GM19239 (cell line): ENCODE data around the gene MX1.

Experiments
- DNase-seq: peaks from one replicate; pipeline ENCODE4 v3.0.0; 2011; ENCODE audit warnings: low spot score; ENCODE audit not compliant: insufficient read length
- FAIRE-seq: peaks from 2 replicates; lab custom pipeline; 2011; peaks lifted over from hg19 to GRCh38; lab: Jason Lieb, UNC

MX1 gene

DNA sequence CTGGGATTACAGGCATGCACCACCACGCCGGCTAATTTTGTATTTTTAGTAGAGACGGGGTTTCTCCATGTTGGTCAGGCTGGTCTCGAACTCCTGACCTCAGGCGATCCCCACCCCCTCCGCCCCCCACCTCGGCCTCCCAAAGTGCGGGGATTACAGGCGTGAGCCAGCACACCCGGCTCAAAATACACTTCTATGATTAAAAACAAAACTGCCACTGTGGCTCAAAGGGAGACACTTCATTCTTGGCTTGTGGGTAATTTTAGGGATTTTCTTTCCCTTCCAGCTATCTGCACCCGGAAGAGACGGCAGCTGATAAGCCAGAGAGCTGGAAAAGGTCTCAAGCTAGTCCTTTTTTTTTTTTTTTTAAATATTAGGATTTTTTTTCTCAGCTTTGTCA is 57.4 kb downstream of the MX1 start:
- DNase-seq (no peak), FAIRE-seq (no peak)

DNA sequence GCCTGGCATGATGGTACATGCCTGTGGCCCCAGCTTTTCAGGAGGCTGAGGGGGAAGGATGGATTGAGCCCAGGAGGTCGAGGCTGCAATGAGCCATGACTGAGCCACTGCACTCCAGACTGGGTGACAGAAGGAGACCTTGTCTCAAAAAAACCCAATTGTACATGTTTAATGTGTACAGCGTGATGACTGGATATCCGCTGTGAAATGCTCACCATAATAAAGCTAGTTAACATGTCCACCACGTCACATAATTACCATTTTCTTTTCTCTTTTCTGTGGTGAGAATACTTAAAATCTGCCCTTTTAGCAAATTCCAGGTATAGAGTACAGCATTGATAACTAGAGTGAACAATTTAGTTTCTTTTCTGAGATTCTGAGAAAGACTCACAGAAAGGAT is 57.9 kb downstream of the MX1 start:
- DNase-seq: no peak
- FAIRE-seq: no peak

DNA sequence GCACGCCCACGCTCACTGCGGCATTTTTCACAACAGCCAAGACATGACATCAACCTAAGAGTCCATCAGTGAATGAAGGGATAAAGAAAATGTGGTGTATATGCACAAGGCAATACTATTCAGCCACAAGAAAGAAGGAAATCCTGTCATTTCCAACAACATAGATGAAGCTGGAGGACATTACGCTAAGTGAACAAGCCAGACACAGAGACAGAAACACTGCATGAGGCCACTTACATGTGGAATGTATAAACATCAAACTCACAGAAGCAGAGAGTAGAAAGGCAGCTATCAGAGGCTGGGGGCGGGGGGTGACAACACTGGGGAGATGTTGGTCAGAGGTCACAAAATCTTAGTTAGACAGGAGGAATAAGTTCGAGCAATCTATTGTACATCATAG is 61.0 kb downstream of the MX1 start:
- DNase-seq (no peak), FAIRE-seq (no peak)

- DNase-seq (no peak), FAIRE-seq (no peak)
Measured at GRCh38 chr21:41488080-41488479, 62.0 kb downstream of the MX1 start.

DNA sequence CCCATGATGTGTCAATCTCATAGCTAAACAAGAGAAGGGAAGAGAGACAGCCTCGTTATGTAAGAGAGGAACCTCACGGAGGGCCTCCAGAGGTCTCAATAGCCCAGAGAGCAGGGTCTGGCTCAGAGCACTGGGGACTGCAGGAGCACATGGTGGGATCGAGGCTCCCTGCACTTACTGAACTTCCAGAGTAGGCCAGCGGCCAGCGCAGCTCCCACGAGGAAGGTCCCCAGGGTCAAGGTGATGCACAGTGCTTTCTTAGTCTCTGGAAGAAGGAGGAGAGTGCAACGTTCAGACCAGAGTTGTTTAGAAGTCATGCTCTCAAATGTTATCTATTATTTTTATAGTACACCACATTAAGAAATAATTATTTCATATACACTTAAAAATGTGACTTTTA is 63.3 kb downstream of the MX1 start:
- DNase-seq (no peak), FAIRE-seq (no peak)

DNA sequence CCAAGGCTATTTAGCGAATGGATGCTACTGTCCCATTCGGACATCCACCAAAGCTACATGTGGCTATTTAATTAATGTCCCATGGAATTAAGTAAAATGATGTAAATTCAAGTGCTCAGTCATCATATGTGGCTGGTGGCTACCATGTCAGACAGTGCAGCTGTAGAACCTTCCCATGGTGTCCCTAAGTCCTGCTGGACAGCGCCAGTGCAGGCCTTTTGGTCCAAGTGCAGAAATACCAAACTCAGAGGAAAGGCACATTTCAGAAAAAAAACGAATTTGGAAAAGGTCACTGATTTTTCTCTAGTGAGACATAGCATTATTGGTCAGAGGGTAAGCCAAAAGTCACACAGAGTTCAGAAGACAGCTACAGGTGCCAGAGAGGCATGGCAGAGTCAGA is 64.3 kb downstream of the MX1 start:
- DNase-seq (no peak), FAIRE-seq (no peak)

- DNase-seq (no peak), FAIRE-seq (no peak)
Measured at GRCh38 chr21:41491412-41491811, 65.4 kb downstream of the MX1 start.

DNA sequence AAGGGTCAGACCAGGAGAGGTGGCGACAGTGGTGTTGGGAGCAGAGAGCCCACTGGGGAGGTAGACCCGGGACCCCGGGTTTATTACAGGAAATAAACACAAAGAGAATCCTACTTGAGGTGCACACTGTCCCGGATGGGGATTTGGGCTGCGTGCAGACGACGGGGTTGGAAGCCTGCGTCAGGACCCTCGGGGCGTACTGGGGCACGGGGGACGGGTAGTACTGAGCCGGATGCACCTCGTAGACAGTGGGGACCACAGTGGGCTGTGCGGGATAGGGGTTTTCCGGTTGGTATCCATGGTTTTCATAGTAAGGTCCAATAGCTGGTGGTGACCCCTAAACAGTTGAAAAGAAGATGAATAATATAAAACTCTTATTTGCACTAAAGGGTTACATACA is 68.2 kb downstream of the MX1 start:
- FAIRE-seq (no peak), DNase-seq (no peak)

DNA sequence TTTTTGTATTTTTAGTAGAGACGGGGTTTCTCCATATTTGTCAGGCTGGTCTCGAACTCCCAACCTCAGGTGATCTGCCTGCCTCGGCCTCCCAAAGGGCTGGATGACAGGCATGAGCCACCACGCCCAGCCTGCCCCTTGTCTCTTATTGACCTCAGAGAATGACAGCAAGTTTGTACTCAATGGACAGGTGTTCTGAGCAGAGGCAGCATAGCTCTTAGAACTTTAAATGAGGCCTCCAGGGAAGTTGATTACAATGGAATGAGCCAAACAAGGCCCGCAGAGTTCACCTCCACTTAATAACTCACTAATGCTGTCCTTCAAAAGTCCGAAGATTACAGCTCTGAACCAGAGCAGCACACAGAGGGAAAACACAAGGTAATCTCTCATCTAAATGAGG is 71.0 kb downstream of the MX1 start:
- FAIRE-seq (no peak), DNase-seq (no peak)

GRCh38 chr21:41497788-41498187 is 71.7 kb downstream of the MX1 start:
- DNase-seq (no peak), FAIRE-seq (no peak)

DNA sequence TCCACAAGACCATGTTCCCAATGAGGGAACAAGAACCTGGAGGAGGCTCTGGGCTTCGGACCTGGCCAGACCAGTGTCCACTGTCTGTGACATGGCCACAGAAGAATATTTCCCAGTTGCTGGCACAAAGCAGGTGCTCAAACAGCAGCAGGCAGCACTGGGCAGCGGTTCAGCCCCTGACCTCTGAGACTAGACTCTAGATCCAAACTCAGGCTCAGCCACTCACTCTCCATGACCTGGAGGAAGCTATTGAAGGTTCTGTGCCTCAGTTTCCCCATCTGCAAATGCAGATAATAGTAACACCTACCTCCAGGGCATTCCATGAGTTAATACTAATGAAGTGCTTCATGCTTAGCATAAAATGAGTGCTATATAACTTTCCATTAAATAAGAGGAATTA is 73.9 kb downstream of the MX1 start:
- FAIRE-seq: no peak
- no peak for DNase-seq

- no peak for FAIRE-seq
Measured at GRCh38 chr21:41500363-41500762, 74.3 kb downstream of the MX1 start.

DNA sequence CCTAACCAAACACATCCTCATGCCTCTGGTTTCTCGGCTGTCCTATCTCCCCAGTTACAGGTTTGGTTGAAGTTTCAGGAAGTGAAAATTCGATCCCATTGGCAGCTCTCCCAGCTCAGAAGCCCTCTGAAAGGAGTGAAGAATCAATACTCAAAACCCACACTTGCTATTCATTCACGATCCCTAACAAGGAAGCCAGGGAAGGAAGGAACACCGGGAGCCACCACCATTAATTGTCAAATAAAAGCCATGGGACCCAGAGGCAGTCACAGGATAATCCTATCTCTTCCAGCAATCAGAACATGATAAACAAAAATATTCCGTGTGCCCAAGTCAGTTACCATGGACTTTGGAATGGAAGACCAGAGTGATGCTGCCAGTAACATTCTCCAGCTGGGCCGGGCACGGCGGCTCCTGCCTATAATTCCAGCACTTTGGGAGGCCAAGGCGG is 74.9 kb downstream of the MX1 start:
- no peak for FAIRE-seq
- no peak for DNase-seq

More at GRCh38 chr21:41500363-41500762, 74.3 kb downstream of the MX1 start:
- no peak for DNase-seq

- no peak for DNase-seq
- no peak for FAIRE-seq
Measured at GRCh38 chr21:41501919-41502318, 75.9 kb downstream of the MX1 start.

DNA sequence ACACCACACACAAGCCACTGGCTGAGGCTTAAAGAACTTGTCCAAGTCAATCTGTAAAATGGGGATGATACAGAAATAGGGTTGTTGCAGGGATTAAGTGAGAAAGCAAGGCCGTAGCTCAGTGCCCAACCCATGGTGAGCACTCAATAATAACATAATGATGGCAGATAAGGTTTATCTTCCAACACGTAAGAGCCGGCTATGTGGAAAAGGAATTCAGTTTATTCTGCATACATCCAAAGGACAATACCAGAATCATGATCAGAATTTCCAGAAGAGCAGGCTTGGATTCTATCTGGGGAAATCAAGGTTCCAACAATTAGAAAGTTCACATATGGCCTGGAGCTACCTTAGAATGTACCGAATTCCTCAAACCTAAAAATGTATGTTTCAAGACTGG is 77.3 kb downstream of the MX1 start:
- FAIRE-seq (no peak), DNase-seq (no peak)

DNA sequence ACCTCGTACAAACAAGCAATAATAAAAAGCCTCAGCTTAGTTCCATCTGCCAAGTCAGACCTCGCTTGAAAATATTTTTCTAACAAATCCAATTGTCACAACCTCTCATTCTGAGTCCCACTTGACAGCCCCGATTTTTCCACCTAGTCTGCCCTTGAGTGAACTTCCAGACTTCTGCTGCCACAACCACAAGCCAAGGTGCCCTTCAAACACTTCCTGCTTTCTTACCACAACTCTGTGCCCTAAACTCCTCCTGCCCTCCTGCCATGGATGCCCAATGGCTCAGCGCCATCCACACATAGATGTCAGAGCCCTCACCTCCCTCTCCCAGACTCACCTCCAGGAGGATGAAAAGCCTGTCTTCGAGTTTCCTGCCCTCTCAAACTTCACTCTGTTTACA is 78.0 kb downstream of the MX1 start:
- no peak for FAIRE-seq
- DNase-seq: no peak

GRCh38 chr21:41506005-41506594 is 80.1 kb downstream of the MX1 start:
- FAIRE-seq: no peak
- no peak for DNase-seq

- FAIRE-seq (no peak), DNase-seq (no peak)
Measured at GRCh38 chr21:41506611-41507520, 80.8 kb downstream of the MX1 start.

- DNase-seq: no peak
- FAIRE-seq: no peak
Measured at GRCh38 chr21:41507521-41508414, 81.7 kb downstream of the MX1 start, which contains the start of gene TMPRSS2. TSS of gene TMPRSS2 (minus strand) at chr21:41508158. CDS start at chr21:41498133, 10,025 bp downstream.

DNA sequence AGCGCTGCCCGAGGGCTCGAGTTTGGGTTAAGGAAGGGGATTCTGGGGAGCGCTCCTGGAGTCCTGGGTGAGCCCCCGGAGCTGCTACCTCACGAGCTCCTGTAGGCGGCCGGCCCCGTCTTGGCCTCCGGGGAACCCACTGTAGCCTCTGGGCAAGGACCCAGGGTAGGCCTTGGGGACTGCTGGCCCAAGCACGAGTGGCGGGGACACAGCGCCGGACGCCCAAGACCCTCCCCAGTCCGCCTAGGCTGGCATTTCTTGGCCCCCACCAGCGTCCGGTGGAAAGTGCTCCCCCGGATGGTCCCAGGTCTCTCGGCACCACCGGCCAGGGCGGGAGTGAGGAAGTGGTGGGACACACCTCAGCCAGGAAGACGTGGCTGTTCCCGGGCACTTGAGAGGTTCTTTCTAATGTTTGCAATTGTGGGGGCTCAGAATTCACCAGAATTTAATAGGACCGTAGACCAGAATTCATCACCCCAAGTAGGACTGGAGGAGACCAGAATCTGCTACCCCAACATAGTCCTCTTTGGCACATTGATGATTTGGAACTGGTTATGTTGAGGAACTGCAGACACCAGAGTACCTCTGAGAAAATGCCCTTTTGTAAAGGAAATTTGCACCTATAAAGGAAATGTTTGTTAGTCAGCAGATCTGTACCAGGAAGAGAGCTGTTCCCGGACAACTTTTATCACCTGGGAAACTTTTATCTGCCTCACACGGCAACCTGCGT is 82.5 kb downstream of the MX1 start:
- no peak for FAIRE-seq
- DNase-seq: no peak
